ENCODE results near the gene DOK5.
"Not testable (repeated sequence)": the region's sequence is repeated elsewhere in the genome, so short reads cannot be mapped to it uniquely, and the experiment has no call there.

The DOK5 gene

DNA sequence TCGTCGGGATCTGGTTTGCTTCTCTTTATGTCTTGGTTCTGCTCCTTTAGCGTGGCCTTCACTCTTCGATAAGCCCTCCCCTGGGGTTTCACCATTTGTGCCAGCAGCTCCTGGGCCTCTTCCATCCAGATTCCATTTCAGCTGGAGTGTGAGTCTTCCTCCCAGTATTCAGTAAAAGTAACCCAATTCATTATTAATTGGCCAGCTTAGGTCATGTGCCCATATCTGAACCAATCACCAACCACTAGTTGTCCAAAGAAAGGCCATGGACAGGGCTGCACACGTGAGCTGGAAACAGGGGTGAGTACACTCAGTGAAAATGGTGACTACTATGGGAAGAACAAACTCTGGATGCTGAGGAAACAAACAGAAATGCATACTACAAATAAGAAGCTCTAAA lies 2.8 kb upstream of the DOK5 start:
- no peak for DNase-seq (ENCODE audit: low spot score)

DNA sequence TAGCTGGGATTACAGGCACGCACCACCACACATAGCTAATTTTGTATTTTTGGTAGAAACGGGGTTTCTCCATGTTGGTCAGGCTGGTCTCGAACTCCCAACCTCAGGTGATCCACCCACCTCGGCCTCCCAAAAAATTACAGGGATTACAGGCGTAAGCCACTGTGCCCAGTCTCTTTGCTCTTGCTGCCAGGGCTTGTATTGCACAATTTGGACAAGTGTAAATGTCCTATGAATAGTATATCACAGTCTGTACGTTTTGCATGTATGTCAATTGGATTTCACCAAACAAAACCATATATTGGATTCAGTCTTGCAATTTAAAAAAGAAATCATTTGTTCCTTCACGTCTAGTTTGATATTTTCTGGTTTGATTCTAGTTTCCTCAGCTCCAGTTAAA lies 2.1 kb upstream of the DOK5 start:
- no peak for DNase-seq (ENCODE audit: low spot score)

- no peak for DNase-seq (ENCODE audit: low spot score)
Measured at GRCh38 chr20:54474046-54474445, 1.3 kb upstream of the DOK5 start.

GRCh38 chr20:54474866-54475265 lies 527 bp upstream of the DOK5 start:
- no peak for DNase-seq (ENCODE audit: low spot score)

DNA sequence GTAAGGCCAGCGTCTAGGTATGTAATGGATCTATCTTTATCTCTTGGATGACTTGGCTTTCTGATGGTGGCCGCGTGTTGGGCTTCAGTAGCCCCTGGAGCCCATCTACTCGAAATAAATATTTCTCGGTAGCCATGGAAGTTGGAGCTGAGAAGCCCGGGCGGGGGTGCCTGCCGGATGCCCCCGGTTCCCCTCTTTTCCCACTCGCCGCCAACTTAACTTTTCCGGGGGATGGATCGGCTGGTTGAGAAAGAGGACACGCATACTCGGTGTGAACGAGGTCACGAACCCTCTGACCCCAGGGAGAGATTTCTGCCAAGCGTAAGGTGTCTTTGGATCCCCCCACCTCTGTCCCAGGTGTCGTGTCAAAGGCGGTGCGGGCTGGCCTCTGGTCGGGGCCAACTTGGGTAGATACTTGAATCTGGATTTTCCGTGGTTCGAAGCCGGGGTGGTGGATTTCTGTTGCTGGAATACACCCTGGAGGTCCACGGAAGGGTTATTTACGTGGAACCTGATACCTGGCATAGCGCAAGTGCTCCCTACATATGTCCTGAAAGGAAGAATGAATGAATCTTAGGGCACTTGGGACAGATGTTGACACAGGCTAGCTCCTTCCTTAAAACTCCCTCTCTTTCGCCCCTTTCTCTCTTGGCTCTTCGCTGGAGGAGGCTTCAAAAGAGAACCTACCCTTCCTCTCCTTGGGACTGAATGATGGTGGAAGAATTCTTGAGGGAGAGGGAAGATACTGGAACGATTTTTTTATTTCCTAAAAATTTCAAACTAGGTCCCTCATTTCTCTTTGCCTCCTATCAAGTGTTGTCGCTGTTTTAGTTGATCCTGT lies 996 bp downstream of the DOK5 start:
- no peak for DNase-seq (ENCODE audit: low spot score)

DNA sequence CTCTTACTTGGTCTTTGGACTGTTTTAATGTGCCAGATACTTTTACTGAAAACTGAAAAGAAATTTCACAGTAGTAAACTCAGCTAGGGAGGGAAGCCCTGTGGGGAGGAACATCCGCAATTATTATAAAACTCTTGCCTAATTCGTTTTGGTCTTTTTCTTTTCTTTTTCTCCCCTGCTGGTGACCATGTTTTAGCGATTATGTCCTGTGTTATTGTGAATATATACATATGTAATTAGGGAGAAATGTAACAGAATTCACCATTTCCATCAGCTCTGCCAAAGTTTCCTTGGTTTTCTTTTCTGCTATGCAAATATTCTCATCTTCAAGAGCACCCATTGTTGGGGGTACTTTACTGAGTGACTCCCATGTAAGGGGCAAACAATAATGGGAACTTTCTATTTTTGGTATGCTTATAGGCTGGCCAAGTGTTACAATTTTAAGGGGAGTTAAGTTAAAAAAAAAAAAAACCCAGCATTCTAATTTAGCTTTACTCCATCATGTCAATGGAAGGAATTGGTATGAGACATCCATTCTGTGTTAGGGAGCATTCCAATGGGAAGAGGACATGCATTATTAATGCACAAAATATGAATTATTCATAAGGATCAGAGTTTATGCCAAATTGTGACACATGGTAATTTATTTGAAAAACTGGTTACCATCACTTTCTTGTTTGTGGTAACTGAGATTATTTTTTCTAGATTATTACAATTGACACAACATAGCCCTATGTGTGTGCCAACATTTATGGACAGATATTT lies 2.0 kb downstream of the DOK5 start:
- DNase-seq (ENCODE audit: low spot score) = no peak

- DNase-seq (ENCODE audit: low spot score) = no peak
Measured at GRCh38 chr20:54479138-54479906, 3.9 kb downstream of the DOK5 start.

GRCh38 chr20:54479937-54480336 lies 4.5 kb downstream of the DOK5 start:
- DNase-seq (ENCODE audit: low spot score) = not testable (repeated sequence)

- DNase-seq (ENCODE audit: low spot score) = no peak
Measured at GRCh38 chr20:54481442-54481841, 6.0 kb downstream of the DOK5 start.

DNA sequence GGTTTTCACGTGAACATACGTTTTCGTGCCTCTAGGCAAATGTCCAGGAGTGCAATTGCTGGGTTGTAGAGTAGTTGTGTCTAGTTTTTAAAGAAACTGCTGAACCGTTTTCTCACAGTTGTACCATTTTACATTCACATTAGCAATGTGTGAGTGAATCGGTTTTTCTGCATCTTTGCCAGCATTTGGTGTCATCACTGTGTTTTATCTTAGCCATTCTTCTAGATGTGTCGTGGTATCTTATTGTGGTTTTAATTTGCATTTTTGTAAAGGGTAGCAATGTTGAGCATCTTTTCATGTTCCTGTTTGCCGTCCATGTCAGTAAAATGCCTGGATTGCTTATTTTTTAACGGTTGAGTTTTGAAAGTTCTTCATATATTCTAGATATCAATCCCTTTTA lies 10.2 kb downstream of the DOK5 start:
- no peak for DNase-seq (ENCODE audit: low spot score)

DNA sequence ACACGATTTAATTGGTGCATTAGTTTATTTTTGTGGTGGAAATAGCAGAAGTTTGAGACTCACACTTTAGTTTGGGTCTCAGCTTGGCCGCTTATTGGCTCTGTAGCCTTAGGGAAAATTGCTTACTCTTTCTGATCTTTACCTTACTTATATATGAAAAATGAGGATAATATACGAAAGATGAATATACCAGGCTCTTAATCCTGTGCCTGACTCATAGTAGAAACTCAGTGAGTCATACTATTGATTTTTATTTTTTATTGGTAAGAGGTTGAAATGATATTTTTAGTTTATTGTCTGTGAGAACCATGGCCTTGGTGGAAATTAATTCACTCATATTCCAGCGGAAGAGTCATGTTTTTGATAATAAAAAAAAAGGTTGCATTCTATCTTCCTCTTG lies 11.2 kb downstream of the DOK5 start:
- no peak for DNase-seq (ENCODE audit: low spot score)

DNA sequence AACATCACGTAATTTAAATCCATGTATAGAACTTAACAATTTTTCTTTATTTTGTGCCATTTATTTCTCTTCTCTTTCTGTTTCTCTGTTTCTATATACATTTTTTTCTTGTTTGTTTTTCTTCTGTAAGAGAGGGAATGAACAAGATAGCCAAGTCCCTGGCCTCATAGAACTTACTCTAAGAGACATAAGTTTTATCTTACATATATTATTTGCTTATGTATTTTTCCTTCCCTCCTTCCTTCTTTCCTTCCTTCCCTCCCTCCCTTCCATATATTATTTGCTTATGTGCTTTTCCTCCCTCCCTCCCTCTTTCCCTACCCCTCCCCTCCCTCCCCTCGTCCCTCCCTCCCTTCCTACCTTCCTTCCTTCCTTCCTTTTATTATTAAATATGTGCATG lies 13.0 kb downstream of the DOK5 start:
- DNase-seq (ENCODE audit: low spot score) = no peak

DNA sequence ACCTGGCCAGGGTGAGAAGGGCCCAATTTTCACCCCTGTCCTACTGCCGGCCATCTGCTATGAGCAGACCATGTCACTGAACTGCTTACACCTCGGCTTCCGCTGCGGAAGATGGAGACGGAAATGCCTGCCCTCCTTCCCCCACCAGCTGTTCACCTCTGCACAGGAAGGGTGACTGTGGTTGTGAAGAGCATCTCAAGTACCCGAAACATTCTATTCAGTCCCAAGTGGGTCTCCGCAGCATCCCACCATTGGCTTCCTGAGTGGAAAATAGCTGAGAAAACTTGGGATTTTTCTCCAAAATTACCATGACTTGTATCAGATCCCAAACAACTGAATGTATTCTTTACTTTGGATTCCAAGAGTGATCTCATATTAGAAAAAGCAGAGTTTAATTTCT lies 16.1 kb downstream of the DOK5 start:
- no peak for DNase-seq (ENCODE audit: low spot score)

GRCh38 chr20:54494303-54495006 lies 19.1 kb downstream of the DOK5 start:
- no peak for DNase-seq (ENCODE audit: low spot score)

DNA sequence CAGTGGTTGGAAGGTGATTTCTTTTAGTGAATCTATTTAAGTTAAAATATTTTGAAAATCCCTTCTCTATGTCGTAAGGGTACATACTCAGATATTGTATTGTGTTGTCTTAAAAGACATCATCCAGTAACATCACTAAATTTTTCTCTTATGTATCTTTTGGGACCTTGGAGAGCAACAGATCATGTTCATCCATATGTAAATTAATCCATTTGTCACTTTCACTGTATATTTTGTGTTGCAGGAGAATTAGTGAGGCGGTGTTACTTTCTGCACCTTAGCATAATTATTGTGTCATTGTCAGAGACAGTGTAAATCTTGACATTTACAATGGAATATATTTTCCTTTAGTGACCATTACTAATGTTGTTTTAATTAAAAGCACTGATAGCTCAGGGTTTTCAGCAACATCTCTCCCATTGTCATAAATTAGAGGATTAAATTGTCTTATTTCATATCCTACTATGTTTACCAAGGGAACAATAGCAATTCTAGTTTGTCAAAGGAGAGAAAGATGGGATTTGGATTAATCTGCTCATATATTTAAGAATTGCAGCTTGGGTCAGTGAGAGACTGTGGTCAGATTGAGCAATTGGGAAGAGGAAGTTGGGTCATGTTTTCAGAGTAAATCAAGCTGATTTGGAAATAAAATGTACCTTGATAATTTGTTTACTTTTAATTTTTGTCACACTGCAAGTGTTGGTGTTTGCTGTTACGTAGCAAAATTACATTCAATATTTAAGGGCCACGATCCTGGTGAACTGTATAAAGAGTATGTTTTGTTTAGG lies 22.7 kb downstream of the DOK5 start:
- no peak for DNase-seq (ENCODE audit: low spot score)

DNA sequence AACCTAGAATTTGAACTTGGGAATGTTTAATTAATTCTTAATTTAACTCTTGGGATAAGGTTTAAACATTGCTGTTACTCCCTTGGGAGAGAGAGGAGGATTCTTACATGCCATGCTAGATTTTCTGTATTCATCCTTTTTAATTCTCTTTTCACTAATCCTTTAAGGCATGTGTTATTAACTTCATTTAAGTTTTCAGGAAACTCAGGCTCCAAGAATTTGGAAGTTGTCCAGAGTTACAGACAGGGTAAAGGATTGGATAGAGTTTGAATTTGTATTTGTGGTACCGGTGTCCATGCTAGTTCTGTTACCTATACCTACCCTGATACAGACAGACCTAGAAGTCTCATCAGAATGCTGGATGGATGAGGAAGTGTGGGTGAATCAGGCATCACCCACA lies 23.7 kb downstream of the DOK5 start:
- no peak for DNase-seq (ENCODE audit: low spot score)

DNA sequence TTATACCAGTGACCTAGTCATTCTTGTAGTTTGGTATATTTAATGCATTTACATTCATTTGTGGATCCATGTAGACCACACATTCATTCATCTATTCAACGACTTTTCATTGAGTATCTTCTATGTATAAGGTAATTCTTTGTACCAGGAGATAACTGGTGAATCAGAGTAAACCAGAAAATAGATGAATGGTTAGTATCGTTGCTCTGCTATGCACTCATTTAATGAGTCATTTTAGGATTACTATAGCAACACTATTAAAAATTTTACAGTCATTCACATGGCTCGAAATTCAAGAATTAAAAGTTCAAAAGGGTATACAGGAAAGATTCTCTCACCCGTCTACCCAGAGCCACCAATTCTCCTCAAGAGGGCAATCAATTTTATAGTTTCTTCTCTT lies 26.8 kb downstream of the DOK5 start:
- DNase-seq (ENCODE audit: low spot score) = no peak

DNA sequence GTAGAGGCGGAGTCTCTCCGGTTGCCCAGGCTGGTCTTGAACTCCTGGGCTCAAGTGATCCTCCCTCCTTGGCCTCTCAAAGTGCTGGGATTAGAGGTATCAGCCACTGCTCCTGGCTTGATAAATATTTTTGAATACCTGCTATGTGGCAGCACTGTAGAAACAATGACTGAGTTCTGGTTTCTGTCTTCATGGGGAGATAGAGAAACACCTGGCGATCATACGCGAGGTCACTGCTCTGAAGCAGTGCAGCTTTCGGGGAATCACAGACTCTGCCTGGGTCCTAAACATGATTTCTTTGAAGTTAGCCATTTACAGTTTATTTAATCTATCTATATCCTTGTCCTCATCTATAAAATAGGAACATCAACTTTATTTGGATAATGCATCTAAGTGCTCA lies 31.2 kb downstream of the DOK5 start:
- DNase-seq (ENCODE audit: low spot score) = no peak

DNA sequence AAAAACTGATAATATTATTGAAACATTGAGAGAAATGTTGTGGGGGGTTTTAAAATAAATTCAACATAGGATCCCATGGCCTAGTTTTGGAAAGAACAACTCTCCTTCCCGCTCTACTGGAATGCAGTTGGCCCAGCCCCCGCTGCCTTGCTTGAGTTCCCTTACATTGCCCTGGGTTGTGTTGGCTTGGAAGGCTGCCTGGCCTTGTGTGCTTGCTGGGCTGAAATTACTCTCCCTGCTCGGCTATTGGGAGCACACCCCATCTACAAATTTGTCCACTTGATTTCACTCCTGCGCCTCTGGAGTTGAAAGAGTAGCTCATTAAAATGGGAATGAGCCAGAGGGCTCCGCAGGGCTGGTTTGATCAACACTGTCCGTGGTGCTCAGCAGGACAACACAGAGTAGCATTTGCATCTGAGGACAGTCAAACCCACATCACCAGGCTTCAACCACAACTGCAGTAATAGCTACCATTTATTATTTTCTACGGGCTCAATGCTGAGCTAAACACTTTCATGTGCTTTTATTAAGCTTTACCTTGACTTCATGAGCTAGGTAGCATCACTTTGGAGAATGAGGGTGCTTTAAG lies 35.2 kb downstream of the DOK5 start:
- DNase-seq (ENCODE audit: low spot score) = no peak

- DNase-seq (ENCODE audit: low spot score) = no peak
Measured at GRCh38 chr20:54512694-54513093, 37.3 kb downstream of the DOK5 start.

- DNase-seq (ENCODE audit: low spot score) = no peak
Measured at GRCh38 chr20:54514028-54514607, 38.7 kb downstream of the DOK5 start.
